GM04503 (cell line): ENCODE measurements around the gene PFDN2.

Source experiments
- DNase-seq: peaks from one replicate; pipeline ENCODE4 v3.0.0-alpha.2; 2012; ENCODE audit warnings: low read depth

PFDN2 gene

DNA sequence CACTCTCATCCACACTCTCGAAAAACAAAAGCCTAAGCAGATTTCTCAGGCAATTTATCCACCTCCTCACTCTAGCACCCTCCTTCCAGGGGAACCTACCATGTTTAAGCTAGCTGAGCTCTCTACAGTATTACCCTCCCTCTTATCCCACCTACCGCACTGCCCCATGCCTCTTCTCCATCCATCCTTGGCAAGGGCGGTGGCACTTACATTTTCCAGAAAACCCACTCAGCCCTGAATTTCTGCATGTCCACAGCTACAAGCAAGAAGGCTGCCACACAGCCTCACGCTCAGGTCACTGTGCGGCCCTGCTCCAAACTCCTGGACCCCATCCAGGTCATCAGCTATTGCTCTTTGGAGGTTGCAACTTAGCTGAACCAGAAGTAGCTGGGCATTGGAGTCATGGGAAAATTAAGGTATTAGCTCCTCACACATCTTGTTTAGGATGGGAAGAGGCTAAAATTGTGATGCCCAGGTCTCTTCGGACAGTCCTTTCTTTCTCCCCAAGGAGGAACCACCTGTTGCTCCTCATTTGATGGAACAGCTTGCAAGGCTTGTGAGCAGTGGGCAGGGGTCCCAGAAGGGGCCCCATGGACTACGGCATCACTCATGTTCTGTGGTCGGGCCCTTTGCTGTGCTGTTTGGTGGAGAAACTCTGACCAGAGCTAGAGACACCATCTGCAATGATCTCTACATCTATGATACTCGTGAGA lies 18.6 kb downstream of the PFDN2 start:
- DNase-seq = no peak

GRCh38 chr1:161098210-161099068 lies 19.4 kb downstream of the PFDN2 start, which contains the start of gene KLHDC9:
Gene KLHDC9, plus strand, starts transcription at chr1:161098361. Its CDS starts 175 bp downstream, at chr1:161098536.
- no peak for DNase-seq

- DNase-seq = no peak
Observed at GRCh38 chr1:161096530-161096929, 21.3 kb downstream of the PFDN2 start.

DNA sequence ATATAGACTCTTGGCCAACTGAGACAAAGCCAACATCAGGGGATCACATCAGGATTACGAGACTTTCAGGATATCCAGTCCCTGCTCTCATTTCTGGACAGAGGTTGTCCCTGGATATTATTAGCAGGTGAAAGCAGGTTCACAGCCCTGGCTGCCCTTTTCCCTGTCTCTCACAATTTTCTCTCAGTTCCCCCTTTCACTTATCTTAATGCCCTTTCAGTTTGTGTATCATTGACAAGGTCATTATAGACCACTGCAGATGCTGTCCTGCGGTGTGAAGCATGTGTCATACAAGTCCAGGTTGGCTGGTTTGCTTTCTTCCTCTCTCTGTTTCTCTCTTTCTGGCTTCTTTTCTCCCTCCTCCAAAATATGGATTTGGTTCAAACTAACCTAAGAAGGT lies 21.8 kb downstream of the PFDN2 start:
- DNase-seq = no peak

GRCh38 chr1:161095230-161095629 lies 22.6 kb downstream of the PFDN2 start:
- DNase-seq = no peak

DNA sequence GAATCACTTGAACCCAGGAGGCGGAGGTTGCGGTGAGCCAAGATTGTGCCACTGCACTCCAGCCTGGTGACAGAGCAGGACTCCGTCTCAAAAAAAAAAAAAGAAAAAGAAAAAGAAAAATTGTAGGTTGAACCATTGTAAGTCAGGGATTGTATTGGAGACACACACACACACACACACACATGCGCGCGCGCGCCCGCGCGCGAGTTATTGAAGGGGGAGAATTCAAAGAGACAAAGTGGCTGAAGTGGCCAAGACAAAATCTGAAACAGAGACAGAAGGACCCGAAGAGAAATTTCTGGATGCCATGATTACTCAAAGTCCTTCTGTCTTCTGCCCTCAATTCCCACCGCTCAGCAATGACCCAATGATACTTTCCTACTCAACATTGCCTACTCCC lies 23.4 kb downstream of the PFDN2 start:
- no peak for DNase-seq

- no peak for DNase-seq
Observed at GRCh38 chr1:161092621-161093028, 25.2 kb downstream of the PFDN2 start.

- no peak for DNase-seq
Observed at GRCh38 chr1:161091796-161092507, 25.9 kb downstream of the PFDN2 start.

DNA sequence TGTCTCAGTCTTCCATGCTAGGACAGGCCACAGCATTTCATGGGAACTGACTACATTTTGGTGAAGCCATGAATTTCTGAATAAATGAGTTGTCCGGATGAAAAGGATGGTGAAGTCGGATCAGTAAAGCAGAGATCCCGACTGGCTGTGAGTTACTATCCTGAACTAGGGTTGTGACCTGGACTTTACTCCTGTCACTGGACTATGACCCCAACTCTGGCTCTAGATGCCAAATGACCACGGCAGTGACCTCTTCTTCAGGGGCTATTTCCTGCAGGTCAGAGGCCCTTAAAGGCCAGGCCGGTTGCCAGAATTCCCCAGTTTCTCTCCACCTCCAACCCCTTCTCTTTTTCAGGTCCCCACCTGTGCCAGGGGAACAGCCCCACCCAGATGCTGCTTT lies 26.7 kb downstream of the PFDN2 start:
- no peak for DNase-seq

- DNase-seq = no peak
Observed at GRCh38 chr1:161090617-161091016, 27.2 kb downstream of the PFDN2 start.

- DNase-seq = no peak
Observed at GRCh38 chr1:161089938-161090337, 27.9 kb downstream of the PFDN2 start.

DNA sequence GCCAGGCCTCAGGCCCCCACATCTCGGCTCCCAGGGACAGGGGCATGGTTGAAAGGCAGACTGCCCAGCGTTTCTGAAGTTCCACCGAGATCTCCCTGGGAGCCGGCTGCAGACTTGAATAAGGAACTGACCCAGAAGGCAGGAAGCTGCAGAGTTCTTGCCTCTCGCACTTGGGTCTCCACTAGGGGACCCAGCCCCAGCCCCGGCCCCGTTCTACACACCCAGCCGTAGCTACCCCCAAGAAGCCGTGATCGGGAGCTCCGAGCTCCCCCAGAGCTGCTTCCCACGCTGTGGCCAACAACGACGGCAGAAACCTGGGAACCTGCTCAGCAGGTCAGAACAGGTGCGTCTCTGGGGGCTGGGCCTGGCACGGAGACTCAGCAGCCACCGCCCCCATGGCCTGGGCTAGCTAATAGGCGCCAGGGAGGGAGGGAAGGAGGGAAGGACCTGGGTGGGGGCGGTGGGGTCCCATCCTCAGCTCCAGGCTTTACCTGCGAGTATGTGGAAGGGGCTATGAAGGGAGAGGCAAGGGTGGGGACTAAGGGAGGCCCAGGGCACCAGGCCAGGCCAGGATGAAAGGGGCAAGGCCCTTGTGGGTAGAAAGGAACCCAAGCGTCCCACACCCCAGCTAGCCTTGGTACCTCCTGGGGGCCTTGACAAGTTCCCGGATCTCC lies 28.4 kb downstream of the PFDN2 start, which contains the start of gene NECTIN4:
Gene NECTIN4, minus strand, starts transcription at position 308 of the 674 bp plus-strand sequence. Its CDS starts 262 bp downstream, at position 46.
- no peak for DNase-seq

- no peak for DNase-seq
Observed at GRCh38 chr1:161088587-161089110, 29.2 kb downstream of the PFDN2 start.

DNA sequence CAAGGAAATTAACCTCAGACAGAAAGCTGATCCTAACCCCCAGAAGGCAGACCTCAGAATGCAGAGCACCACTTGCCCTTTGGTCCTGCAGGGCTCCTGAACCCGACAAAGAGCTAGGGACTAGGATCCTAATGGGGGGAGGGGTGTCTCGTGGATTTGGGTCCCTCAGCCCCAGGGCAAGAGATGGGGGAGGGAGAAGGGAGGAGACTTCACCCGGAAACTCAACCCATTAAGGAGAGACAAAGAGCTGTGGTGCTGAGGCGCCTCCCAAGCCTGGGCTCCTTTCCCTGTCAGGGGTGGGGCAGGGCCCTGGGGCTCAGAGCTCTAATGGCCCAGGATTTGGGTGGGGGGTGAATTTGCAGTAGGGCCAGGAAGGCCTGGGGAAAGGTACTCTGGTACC lies 31.4 kb downstream of the PFDN2 start:
- DNase-seq = no peak

DNA sequence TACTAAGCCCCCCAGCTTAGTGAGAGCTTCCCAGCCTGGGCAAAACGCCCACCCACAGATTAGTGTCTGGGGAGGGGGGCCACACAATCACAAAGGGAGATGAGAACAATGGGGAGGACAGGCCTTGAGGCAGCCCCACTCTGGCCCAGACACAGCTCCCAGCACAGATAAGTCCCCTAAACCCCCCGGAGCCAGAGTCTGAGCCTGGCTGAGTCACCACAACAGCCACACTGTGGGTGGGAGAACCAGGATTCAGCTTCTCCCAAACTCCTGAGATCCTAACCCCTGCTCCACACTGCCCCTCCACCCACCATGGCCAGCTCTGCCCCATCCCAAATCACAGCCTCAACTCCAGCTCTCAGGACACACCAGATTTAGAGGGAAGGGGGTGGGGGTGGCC lies 32.7 kb downstream of the PFDN2 start:
- DNase-seq = no peak

DNA sequence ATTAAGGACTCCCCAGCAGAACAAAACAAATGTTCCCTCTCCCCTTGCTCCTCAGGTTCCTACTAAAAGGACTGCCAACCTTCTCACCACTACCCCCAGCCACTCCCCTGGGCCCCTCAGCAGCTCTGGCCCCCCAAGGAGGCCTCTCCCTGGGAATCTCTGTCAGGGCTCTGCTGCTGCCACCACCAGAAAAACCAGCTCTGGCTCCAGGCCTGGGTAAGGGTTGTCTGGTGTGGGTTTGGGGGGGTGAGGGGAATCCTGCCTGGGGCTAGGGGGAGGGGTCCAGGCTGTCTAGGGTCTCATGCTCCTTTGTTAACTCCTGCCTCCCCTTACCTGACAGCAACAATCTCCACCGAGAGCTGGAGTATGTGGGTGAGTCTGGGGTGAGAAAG lies 33.2 kb downstream of the PFDN2 start:
- no peak for DNase-seq

- DNase-seq = no peak
Observed at GRCh38 chr1:161083748-161084596, 33.9 kb downstream of the PFDN2 start.

DNA sequence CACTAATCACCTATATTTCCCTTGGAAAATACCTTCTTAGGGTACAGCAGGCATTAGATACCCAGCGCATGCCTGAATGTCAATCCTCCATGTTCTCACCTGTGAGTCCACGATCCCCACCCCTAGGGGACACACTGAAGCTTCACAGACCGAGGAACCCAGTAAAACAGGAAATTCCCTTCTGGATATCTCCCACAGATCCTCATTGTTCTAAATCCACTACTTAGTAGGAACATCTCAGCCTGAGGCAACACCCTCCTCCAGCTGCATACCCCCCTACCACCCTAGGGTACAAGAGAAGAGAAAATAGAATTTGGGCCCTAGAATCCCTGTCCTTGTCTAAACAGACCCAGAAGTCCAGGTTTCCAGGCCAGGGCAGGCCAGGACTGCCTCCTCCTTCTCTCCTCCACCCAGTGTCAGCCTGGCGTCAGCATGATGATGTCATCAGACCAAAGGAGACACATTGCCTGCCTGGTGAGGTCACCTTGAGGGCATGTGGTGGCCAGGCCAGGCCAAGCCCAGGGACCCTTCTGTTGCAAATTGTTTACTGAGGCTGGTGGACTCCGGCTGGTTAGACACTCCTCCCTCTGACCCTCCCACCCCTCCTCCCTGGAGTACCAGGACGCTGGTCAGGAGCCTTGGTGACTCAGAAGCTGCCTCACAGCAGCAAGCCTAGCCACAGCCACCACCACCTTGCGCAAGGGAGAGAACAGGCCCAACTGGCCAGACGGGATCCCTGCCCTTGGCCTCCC lies 34.7 kb downstream of the PFDN2 start:
- peak; percentile 80 for DNase-seq

- no peak for DNase-seq
Observed at GRCh38 chr1:161082483-161082882, 35.4 kb downstream of the PFDN2 start.

DNA sequence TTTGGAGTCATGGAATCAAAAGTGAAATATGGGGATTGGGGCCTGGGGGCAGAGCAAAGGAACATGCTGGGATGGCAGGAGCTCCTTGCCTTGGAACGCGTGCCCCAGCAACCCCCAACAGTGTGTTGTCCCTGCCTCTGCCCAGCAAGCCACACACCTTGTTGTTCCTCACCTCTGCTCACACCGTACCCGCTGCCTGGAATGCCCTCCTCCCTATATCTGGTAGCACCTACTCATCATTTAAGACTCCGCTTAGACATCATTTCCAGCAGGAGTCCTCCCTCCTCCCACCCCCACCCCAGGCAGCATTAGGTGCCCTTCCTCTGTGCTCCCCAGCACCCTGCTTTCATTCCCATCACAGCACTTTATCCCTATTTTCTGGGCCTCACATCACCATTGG lies 36.3 kb downstream of the PFDN2 start:
- no peak for DNase-seq
